Fibroblast of pulmonary artery (primary cell): ENCODE data around the gene PRDM16.

Experiments
- DNase-seq: peaks from one replicate; pipeline ENCODE4 v3.0.0-alpha.2; 2010; ENCODE audit warnings: low read depth
- H3K4me3 ChIP-seq: replicated peaks from 2 replicates; pipeline ENCODE4 v1.5.1; 2011; ENCODE audit warnings: low read depth, mild to moderate bottlenecking, control low read depth, low read length, moderate library complexity
- CTCF ChIP-seq: IDR thresholded peaks from 2 replicates; pipeline ENCODE4 v1.5.1; 2011; ENCODE audit warnings: mild to moderate bottlenecking, control low read depth, low read length, inconsistent platforms; ENCODE audit errors: missing control alignments

The PRDM16 gene

DNA sequence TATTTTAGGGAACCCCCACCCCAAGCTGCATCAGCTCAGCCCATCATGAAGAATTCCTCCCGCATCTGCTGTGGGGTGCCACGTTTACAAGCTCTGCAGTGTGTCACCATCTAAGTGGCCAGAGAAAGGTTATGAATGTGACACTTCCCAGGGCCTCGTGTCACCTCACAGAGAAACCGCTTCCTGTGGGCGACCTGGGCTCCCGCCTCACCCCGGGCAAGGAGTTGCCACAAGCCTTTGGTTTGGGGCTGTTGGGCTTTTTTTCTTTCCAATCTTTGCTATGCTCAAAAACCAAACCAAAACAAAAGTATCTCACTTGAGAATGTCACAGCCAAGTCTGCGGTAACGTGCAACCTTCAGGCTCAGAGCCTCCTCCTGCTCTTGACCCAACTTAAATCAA lies 303.3 kb downstream of the PRDM16 start:
- DNase-seq, result no peak
- no peak overlapping the region for H3K4me3 ChIP-seq
- no peak for TF ChIP-seq CTCF

DNA sequence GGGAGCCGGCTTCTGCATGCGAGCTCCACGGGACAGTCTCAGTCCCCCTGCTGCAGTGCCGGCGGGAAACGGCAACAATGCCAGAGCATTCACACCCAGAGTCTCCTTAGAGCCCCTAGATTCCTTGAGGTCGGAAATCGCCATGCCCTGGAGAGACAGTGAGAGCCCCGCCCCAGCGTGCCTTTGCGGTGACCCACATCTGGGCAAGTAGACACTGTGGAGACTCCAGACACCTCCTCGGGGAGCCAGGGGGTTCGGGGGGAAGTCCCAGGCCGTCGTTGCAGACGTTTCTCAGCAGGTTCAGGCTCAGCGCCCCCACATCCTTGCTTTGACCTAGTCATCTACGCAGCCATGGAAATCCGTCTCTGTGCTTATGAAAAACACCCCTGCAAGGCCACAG lies 304.2 kb downstream of the PRDM16 start:
- TF ChIP-seq CTCF, result no peak
- no peak overlapping the region for H3K4me3 ChIP-seq
- DNase-seq, result no peak

GRCh38 chr1:3373700-3374405 lies 304.9 kb downstream of the PRDM16 start:
- no peak overlapping the region for H3K4me3 ChIP-seq
- TF ChIP-seq CTCF, result no peak
- no peak for DNase-seq

GRCh38 chr1:3375245-3375644 lies 306.2 kb downstream of the PRDM16 start:
- no peak for TF ChIP-seq CTCF

GRCh38 chr1:3377166-3377565 lies 308.2 kb downstream of the PRDM16 start:
- DNase-seq, result no peak
- no peak for TF ChIP-seq CTCF
- H3K4me3 ChIP-seq, result no peak overlapping the region

More at GRCh38 chr1:3375245-3375644, 306.2 kb downstream of the PRDM16 start:
- H3K4me3 ChIP-seq, result no peak overlapping the region
- no peak for DNase-seq

GRCh38 chr1:3377604-3378279 lies 308.7 kb downstream of the PRDM16 start:
- no peak overlapping the region for H3K4me3 ChIP-seq
- TF ChIP-seq CTCF, result no peak
- DNase-seq, result no peak
